HepG2 (cell line): ENCODE measurements around the gene TRIM67. TPM values are rescaled to one million over a fixed set of nuclear protein-coding genes. Genes with fewer than 3 reads are reported as not detected.
A peak's percentile ranks its signal among the peaks of the same experiment; 100 is the strongest.

Experiments
- ATAC-seq: fragments of 200-7000 bp; cut with Tn5 transposase; 3 replicates; pipeline ENCODE4 v1.9.1; 2020; ENCODE audit warnings: mild to moderate bottlenecking, moderate library complexity
- BruUV-seq: library from RNA; stranded (reverse); fragments of 400-500 nt; replicated peaks from 2 replicates; lab custom pipeline; 2021; lab: Mats Ljungman, UMichigan
- CTCF ChIA-PET: fragments of 300-600 bp; formaldehyde crosslinking; extraction: SDS; loops from one replicate; lab custom pipeline; 2021; ENCODE audit warnings: low total read pairs, inconsistent platforms, low intra/inter-chr PET ratio; lab: Yijun Ruan, JAX
- POLR2A ChIA-PET: fragments of 350-600 bp; sonication (Branson Sonifier 250); formaldehyde crosslinking; loops from one replicate; lab custom pipeline; 2020; ENCODE audit warnings: antibody characterized with exemption, inconsistent platforms; lab: Yijun Ruan, JAX
- DNase-seq: peaks from one replicate; pipeline ENCODE4 v3.0.0-alpha.2; 2015; ENCODE audit warnings: low spot score
- FAIRE-seq: peaks from 3 replicates; lab custom pipeline; 2011; peaks lifted over from hg19 to GRCh38; lab: Jason Lieb, UNC
- H2AFZ ChIP-seq: one replicate; pipeline ENCODE4 v1.6.1; 2011; ENCODE audit warnings: low read length, inconsistent platforms
- H3K27ac ChIP-seq: fragments of 300-600 bp; 3 replicates; pipeline ENCODE4 v1.8.0; 2011; ENCODE audit warnings: mixed run types, mild to moderate bottlenecking, mixed read lengths, low read length, inconsistent platforms; ENCODE audit not compliant: insufficient read depth; ENCODE audit errors: extremely low read length
- H3K27me3 ChIP-seq, 2 experiments: fragments of 200-600 bp in 1 of 2; 2 replicates in 1 of 2; 3 replicates in 1 of 2; pipeline versions ENCODE4 v1.6.0 to v1.8.0; 2011; ENCODE audit warnings: low read length in 2 of 2, mild to moderate bottlenecking in 2 of 2, moderate library complexity in 2 of 2, inconsistent platforms in 1 of 2; ENCODE audit not compliant: insufficient read depth in 2 of 2, control insufficient read depth in 1 of 2
- H3K36me3 ChIP-seq, 2 experiments: fragments of 200-600 bp in 1 of 2; replicated peaks in 1 of 2; 2 replicates in 1 of 2; 3 replicates in 1 of 2; pipeline versions ENCODE4 v1.5.1 to v1.8.0; 2011; ENCODE audit warnings: low read length in 2 of 2, inconsistent platforms in 1 of 2; ENCODE audit not compliant: insufficient read depth in 2 of 2, control insufficient read depth in 1 of 2
- H3K4me1 ChIP-seq: 2 replicates; pipeline ENCODE4 v1.5.1; 2012; ENCODE audit warnings: low read length, inconsistent platforms; ENCODE audit not compliant: insufficient read depth
- H3K4me2 ChIP-seq: 2 replicates; pipeline ENCODE4 v1.6.0; 2011; ENCODE audit warnings: low read depth, low read length, inconsistent platforms
- H3K4me3 ChIP-seq, 3 experiments: fragments of 200-600 bp in 1 of 3; sonication (generic), shearing (Covaris generic) in 1 of 3; replicated peaks in 1 of 3; 2 replicates each; pipeline ENCODE4 v1.5.1; 2011 to 2016; ENCODE audit warnings: low read length in 3 of 3, inconsistent platforms in 2 of 3, low read depth in 2 of 3, mild to moderate bottlenecking in 2 of 3, control low read depth in 1 of 3, mixed read lengths in 1 of 3; ENCODE audit not compliant: insufficient read depth in 1 of 3
- H3K79me2 ChIP-seq: one replicate; pipeline ENCODE4 v1.6.1; 2011; ENCODE audit warnings: low read length, inconsistent platforms; ENCODE audit not compliant: insufficient read depth
- H3K9ac ChIP-seq: 2 replicates; pipeline ENCODE4 v1.6.0; 2011; ENCODE audit warnings: mild to moderate bottlenecking, low read depth, low read length, inconsistent platforms; ENCODE audit not compliant: insufficient read depth
- H3K9me3 ChIP-seq: 2 replicates; pipeline ENCODE4 v1.5.1; 2012; ENCODE audit warnings: mild to moderate bottlenecking, low read length
- H4K20me1 ChIP-seq: 2 replicates; pipeline ENCODE4 v1.6.0; 2011; ENCODE audit warnings: inconsistent platforms, mild to moderate bottlenecking, low read length, moderate library complexity; ENCODE audit not compliant: insufficient read depth
- CEBPB ChIP-seq: IDR thresholded peaks from 2 replicates; pipeline ENCODE4 v1.6.1; 2011; ENCODE audit warnings: low read depth, low read length, improper control_type of control experiment, borderline replicate concordance
- TFE3 ChIP-seq: IDR thresholded peaks from 2 replicates; pipeline ENCODE4 v1.6.1; 2016
- ZNF12 ChIP-seq: sonication (generic); formaldehyde crosslinking; IDR thresholded peaks from 2 replicates; pipeline ENCODE4 v1.5.0; 2020; ENCODE audit warnings: missing genetic modification reagents
- ZNF180 ChIP-seq: sonication (generic); formaldehyde crosslinking; IDR thresholded peaks from 2 replicates; pipeline ENCODE4 v1.4.0; 2020; ENCODE audit warnings: low read depth, missing genetic modification reagents, borderline replicate concordance
- WGBS: methylation state at CpG from one replicate; pipeline ENCODE4 v1.1.6; 2017; ENCODE audit warnings: low lambda C conversion rate; 5-methylcytosine and 5-hydroxymethylcytosine counted together
- in situ Hi-C: cut with HindIII; loops from 2 replicates; pipeline ENCODE4 v1.10.0; 2017; ENCODE audit warnings: low pct_unique_long_range_greater_than_20kb; ENCODE audit not compliant: extremely low pct_ligation_motif_present
- intact Hi-C: fragments of 100-400 bp; cut with micrococcal nuclease; formaldehyde crosslinking; loops from one replicate; pipeline ENCODE4 v1.10.0; 2022; ENCODE audit not compliant: unreplicated experiment
- polyA plus RNA-seq, 8 experiments: library from polyadenylated mRNA; depleted of rRNA in 3 of 8; stranded (reverse) in 7 of 8; unstranded in 1 of 8; fragments of >200 nt; fragmentation: Illumina TruSeq in 4 of 8; extraction: Trizol in 4 of 8; gene quantifications; 2 replicates each; pipeline versions ENCODE4 v1.2.1 to v1.2.3, GENCODE V29; 2011 to 2016; ENCODE audit warnings: low read depth in 4 of 8, missing spikeins in 1 of 8, mixed read lengths in 1 of 8; ENCODE audit not compliant: insufficient read depth in 1 of 8
- total RNA-seq, 5 experiments: library from RNA; depleted of rRNA; stranded (reverse); fragments of >200 nt; fragmentation: Illumina TruSeq; extraction: Trizol; gene quantifications; 2 replicates each; pipeline ENCODE4 v1.2.3, GENCODE V29; 2016; ENCODE audit warnings: low read depth in 1 of 5

Gene TRIM67
- total and polyA plus RNA-seq, 2 of the 13 experiments (the other 11 are each of a cell fraction or from before 2014, with no cell fraction given): not detected

GRCh38 chr1:231181271-231181670 is 19.4 kb downstream of the TRIM67 start:
- Histone ChIP-seq H2AFZ (no peak overlapping the region), H3K4me2 (no peak overlapping the region), H4K20me1 (no peaks in the 10 kb centered on the region), H3K4me3 (no peak overlapping the region), H3K79me2 (no peaks in the 10 kb centered on the region), H3K27me3 (peaks cover 3 to 32% of the 10 kb centered on the region in 2 experiments; a peak in 3 of 5 replicates), H3K9ac (no peak overlapping the region), H3K9me3 (0 out of 2 replicates have a peak, but pooled peaks cover 3% of the 10 kb centered on the region), H3K4me1 (no peaks in the 10 kb centered on the region), H3K36me3 (no peaks in the 10 kb centered on the region), H3K27ac (no peak overlapping the region)
- POLR2A ChIA-PET: no interaction called here
- in situ Hi-C loops (no loop called here), intact Hi-C loops (no loop called here)
- no TSS peak for BruUV-seq
- 35% methylated on average over 3 of the region's 3 CpGs for WGBS
- DNase-seq (no peak), FAIRE-seq (no peak), ATAC-seq (no peak)
- peak; percentile 53; the same call in 1 of the 2 replicates for TF ChIP-seq ZNF12 (CRISPR knock-in tag)
- no peak for TF ChIP-seq ZNF180 (CRISPR knock-in tag)
- CTCF ChIA-PET: no interaction called here

- peaks cover 3 to 42% of the 10 kb centered on the region in 2 experiments; a peak in 4 of 5 replicates for H3K27me3 ChIP-seq
- no peak for DNase-seq
- in situ Hi-C loops (no loop called here), intact Hi-C loops (no loop called here)
- ChIA-PET POLR2A (no interaction called here), CTCF (no interaction called here)
- H3K27ac ChIP-seq: no peak overlapping the region
- no peak for TF ChIP-seq TFE3 (CRISPR knock-in tag)
- TF ChIP-seq CEBPB: 0 out of 2 replicates have a peak, but pooled peaks have one; percentile 6
- H3K9ac ChIP-seq: no peak overlapping the region
- H2AFZ ChIP-seq: no peak overlapping the region
- H3K4me3 ChIP-seq: no peak overlapping the region
- no peak for FAIRE-seq
- WGBS: 46% methylated on average over 5 of the region's 6 CpGs
- H3K9me3 ChIP-seq: 0 out of 2 replicates have a peak, but pooled peaks cover 3% of the 10 kb centered on the region
- no peaks in the 10 kb centered on the region for H3K79me2 ChIP-seq
- H3K4me2 ChIP-seq: no peak overlapping the region
- no peaks in the 10 kb centered on the region for H3K4me1 ChIP-seq
- ATAC-seq: no peak
- no TSS peak for BruUV-seq
- no peaks in the 10 kb centered on the region for H3K36me3 ChIP-seq
- no peaks in the 10 kb centered on the region for H4K20me1 ChIP-seq
Measured at GRCh38 chr1:231182317-231182716, 20.5 kb downstream of the TRIM67 start.
